ENCODE measurements around the gene SALL2.
A peak's percentile ranks its signal among the peaks of the same experiment; 100 is the strongest.

SALL2 gene

DNA sequence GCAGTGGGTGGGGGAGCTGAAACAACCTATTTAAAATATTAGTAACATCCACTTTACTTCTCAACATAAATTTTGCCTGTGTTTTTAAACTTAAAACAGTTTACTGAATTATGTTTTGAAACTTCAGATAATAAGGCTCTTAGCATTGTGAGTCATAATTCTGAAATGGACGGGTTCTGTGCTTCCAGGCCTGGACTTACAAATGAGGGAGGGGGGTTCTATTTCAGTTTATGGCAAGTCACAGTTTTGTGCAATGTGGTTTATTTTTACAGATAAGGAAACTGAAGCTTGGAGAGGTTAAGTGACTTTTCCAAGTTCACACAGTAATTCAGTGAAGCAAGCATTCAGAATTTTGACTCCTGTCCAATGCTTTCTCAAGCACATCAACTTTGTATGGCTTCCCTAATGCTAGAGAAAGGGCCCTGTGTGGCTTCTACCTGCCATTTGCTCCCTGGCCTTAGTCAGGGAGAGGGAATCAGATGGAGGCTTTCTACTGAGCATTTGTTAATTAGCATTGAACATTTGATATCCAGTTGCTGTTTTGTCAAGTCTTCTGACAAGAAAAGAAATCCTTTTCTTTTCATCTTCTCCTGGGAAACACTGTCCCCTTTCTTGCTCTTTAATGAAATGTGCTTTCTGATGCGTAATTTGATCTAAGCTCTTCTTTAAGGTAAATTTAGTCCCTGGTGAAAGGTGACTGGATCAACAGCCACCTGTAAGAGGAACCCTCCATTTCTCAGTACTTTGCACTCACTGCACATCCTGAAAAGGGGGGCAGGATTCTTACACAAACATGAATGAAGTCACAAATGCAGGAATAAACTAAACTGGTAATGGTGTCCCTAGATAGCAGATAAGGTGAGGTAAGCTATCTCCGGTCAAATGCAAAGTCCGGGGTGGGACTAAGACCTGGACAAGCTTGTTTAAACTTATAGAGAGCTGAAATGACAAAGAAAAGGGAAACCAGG lies 2.5 kb upstream of the SALL2 start:
- DNase-seq (ENCODE audit: low spot score): no peak

DNA sequence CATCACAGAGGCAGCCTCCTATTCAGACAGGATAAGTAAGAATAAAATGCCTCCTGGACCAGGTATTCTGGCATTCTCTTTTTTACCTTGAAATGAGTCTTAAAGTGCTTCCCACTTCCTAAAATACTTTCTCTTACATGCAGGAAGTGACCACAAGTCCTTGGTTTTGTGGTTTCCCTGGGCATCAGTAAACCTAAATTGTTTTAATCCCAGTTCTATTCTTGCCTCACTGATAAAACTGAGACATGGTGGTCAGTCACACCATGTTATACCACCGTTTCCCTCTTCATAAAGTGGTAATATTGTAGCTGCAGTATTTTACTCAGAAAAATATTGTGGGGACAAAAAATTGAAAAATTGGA lies 1.2 kb upstream of the SALL2 start:
- no peak for DNase-seq (ENCODE audit: low spot score)

DNA sequence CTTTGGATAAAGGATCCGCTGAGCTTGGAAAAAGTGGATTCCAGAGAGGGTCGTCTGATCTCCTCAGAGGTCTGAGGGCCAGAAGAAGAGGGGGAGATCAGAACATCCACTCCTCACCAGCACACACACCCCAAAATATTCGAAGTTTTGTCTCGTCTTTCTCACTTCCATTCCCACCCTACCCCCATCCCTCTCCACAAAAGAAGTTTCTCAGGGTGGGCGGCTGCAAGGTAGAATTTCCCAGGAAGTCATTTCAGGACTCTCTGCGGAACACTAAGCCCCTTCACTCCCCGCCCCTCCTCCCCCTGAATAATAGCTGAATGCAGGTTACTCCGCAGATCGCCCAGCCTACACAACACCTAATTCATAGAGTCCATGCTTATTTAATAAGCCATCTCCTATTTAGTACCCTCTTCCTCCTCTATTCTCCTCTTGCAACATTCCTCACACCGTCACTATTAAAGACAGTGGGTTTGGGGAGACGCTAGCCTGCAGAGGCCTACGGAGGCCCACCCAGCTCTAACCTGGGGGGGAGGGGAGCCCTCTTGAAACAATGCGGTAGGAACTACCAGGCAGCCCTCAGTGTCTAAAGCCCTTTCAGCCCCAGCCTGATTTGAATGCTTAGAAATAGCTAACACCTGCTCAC lies 649 bp upstream of the SALL2 start:
- no peak for DNase-seq (ENCODE audit: low spot score)

DNA sequence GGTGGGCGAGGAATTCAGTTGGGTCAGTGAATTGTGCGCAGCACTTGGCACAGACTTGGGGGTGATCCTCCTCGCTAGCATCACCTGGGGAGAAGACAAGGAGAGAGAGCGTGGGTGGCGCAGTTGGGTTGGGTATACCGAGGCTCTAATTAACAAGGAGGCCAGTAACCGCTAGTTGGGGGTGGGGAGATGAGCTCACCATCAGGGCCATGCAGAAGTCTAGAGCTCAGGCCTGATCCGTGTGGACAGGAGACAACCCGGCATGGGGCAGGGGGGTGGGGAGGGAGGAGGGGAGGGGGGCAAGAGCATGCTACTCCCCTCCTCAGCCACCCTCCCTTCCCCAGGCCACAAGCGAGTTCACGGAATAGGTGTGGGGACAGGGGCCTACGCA lies 580 bp downstream of the SALL2 start:
- no peak for DNase-seq (ENCODE audit: low spot score)

DNA sequence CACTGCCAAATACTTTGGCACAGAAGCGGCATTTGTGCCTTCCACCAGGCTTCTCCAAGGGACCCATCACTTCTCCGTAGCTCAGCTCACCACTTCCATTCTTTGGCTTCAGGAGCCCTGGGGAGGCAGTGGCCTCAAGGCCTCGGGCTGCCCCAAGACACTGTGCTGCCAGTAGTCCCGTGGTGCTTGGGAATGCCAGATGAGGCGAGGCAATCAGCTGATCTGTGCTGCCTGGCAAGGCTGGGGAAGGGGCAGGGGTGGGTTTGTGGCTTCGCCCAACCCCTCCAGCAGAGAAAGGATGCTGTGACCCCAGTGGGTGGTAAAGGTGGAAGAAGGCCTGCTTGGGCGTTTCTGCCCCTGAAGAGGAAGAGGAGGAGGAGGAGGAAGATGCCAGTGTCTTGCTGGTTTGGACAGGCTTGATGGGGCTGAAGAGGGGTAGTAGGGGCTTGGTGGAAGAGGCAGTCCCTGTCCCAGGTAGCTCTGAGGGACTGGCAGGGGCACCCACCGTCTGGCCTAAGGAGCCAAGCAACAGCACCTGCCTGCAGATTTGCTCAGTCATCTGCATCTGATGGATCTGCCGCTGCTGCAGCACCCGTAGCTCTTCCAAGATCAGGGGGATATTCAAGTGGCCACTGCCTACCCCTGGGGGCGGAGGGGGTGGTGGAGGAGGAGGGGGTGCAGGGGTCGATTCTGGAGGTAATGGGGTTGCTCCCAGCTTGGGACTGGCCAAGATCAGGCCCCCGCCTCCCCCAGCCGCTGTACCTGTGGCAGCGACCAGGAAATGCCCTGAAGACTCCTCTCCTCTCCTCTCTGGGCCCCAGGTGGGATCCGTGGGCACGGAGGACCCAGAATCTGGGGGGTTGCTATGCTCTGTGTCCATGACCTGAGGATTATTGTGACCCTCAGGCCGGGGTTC lies 1.3 kb downstream of the SALL2 start:
- no peak for DNase-seq (ENCODE audit: low spot score)

DNA sequence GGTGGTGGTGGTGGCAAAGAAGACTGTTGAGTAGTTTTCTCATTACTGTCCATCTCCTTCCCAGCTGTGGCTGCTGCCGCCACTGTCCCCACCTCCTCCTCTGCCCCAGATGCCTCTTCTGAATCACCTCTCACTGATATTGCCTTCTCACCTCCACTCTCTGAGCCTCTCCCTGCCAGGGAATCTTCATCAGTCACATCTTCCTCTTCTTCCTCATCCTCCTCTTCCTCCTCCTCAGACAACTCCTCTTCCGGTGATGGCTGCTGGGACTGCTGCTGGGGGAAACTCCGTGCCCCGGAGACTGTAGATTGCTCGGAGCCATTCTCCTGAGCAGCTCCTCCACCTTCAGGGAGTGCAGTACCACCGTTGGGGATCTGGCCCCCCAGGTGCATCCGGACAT lies 2.9 kb downstream of the SALL2 start:
- DNase-seq (ENCODE audit: low spot score): no peak

DNA sequence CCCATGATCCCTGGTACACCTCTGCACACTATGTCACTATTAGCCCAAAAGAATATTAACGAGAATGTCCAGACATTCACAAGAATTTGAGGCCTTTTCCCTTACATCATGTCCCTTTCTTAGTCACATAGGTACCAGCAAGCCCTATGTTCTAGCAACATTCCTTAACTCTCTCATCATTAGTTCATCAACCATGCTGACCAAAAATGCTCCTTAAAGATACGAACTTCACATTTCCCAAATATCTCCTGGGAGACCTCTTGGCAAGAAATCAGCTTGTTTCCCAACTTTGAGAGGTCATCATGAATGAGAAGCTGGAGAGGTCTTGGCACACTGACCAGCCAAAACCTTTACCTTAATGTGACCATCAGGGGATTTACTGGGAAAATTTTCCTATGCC lies 4.6 kb downstream of the SALL2 start:
- no peak for DNase-seq (ENCODE audit: low spot score)

DNA sequence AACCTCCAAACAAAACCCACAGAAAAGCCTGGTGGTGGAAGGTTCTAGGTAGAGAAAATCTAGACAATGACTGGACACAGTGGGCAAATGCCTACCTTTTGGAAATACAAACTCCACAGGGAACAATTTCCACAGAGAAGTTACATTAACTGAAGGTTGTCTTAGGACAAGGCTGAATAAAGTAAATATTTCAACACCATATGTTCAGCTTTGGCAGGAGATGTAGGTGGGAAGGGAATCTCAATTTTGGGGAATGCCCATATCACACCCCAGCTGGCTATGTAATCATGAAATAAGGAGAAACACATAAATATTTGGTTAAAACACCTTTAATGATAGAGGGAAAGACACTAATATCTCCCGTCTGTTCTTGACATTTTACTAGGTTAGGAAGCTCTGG lies 5.4 kb downstream of the SALL2 start:
- DNase-seq (ENCODE audit: low spot score): no peak

DNA sequence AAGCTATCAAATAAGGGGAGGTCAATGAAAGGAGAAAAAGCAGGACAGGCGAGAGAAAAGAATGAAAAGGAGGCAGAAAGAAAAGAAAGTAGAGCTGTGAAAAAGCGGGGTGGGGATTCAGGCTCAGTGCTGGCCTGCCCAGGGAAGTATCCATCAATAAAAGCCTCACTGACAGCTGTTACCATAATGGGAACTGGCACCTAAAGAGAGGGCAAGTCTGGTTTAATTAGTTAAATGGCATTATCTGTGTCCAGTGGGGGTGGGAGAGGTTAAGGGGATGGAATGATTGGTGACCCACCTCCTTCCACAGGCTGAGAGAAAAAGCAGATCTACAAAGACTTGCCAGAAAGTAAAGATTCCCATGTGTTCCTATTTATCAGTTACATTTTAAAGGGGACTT lies 7.4 kb downstream of the SALL2 start:
- DNase-seq (ENCODE audit: low spot score): no peak

DNA sequence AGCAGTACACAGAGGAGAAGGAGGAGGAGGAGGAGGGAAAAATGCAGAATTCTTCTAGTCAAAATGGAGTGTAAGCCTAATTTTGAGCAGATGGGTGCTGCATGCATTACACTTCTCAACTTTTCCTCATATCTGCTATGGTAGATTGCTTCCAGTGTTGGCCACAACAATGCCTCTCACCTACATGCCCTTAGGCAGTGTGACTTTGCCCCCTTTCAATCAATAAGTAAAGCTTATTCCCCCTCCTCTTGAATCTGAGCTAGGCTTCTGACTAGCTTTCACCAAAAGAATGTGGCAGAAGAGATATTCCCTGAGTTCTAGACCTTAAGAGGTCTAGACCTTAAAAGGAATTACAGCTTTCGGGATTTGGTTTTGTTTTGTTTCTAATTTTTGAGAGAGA lies 11.8 kb downstream of the SALL2 start:
- no peak for DNase-seq (ENCODE audit: low spot score)

DNA sequence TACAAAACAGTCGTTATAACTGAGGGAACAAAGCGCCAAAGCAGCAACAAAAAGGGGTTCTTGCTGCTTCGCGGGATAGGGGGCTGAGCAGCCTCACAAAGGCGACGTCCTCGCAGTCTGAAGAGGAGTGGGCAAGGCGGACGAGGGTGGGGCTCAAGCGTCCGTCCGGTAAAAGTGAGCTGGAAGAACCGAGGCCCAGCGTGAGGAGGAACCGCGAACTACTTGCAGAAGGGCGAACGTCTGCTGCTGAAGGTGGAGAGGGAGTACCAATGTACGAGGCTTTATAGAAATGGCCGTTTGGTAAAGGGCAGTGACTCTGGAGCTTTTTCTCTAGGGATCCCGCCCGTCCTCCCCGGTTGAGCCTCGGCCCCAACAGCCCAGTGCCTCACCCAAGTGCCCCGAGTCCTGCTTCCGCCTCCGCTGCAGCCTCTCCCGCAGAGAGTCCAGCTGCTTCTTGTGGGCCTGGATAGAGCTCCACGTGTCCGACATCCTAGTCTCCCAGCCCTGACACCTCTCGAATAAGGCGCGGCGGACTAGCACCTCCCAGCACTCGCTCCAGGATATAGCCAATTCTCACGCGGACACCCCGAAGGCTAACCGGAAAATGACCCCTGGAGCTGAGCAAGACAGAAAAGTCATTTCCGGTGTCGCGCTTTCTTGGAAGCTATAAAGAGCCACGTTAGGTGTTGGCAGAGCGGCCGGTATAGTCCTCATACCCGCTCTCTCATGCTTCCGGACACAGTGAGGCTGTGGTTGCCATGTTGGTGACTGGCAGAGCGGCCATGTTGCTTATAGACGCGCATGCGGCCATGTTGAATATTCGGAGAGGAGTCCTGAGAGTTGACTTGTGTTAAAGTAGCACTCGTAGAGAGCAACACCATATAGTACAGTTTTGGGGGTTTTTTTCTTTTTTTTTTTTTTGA lies 15.2 kb downstream of the SALL2 start, which contains the start of gene METTL3:
METTL3 (minus strand) TSS at position 606 of the 923 bp plus-strand sequence; CDS start at position 489, 117 bp downstream.
- peak; percentile 99 for DNase-seq (ENCODE audit: low spot score)

DNA sequence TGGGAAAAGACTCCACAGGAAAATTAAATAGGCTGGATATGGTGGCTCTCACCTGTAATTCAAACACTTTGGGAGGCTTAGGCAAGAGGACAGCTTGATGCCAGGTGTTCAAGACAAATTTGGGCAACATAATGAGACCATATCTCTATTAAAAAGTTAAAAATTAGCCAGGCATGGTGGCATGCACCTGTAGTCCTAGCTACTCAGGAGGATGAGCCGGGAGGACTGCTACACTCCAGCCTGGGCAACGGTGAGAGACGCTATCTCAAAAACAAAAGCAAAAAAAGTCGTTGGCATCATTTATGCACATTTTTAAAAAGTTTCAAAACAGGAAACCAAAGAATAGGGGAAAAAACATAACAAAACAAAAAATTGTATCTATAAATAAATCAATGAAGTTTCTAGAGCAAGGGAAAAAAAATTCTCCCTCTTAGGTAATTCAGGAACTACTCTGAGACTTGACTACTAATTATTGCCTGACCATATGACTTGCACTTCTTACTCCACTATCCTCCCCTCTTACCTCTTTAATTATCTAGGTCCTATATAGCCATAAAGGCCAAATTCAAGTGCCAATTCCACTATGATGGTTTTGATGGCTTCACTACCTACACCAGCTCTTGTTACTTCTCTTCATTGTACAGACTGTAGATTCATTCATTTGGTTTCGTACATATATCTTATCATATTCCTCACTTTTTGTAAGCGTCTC lies 16.6 kb downstream of the SALL2 start:
- no peak for DNase-seq (ENCODE audit: low spot score)

DNA sequence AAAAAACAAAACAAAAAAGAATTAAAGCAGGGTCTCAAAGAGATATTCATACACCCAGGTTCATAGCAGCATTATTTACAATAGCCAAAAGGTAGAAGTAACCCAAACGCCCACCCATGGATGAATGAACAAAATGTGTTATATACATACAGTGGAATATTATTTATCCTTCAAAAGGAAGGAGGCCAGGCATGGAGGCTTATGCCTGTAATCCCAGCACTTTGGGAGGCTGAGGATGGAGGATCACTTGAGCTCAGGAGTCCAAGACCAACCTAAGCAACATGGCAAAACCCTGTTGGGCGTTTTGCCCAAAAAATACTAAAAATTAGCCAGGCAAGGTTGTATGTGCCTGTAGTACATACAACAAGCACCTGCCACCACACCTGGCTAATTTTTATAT lies 19.6 kb downstream of the SALL2 start:
- no peak for DNase-seq (ENCODE audit: low spot score)

DNA sequence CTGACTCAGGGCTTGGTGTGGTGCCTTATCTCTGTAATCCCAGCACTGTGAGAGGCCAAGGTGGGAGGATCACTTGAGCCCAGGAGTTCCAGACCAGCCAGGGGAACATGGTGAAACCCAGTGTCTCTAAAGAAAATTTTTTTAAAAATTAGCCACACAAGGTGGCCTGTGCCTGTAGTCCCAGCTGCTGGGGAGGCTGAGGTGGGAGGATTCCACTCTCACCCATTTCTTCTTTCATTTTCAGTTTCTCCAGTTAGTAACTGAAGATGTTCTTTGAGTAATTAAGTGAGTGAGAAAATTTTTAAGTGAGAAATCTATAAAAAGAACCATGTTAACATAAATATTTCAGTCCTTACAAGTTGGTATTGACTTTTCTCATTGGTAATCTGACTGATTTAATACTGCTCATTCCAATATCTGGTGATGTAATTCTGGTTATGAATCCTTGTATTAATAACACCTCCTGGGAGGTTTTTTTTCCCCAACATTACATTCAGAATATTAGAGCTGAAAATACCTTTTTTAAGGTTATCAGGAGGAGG lies 21.1 kb downstream of the SALL2 start:
- no peak for DNase-seq (ENCODE audit: low spot score)

DNA sequence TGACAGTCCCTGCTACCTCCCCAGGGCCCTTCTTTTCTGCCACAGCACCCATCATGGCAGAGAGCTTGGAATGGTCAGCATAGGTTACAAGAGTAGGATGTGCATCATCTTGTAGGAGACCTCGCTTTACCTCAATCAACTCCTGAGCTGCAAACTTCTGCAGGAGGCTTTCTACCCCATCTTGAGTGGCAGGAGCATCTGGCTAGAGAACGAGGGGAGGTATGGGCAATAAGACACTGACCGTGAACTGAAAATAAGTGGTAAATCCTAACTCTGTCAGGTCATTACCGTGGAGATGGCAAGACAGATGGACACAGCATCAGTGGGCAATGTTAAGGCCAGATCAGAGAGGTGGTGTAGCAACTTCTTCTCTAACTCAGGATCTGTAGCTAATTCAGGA lies 22.8 kb downstream of the SALL2 start:
- no peak for DNase-seq (ENCODE audit: low spot score)

DNA sequence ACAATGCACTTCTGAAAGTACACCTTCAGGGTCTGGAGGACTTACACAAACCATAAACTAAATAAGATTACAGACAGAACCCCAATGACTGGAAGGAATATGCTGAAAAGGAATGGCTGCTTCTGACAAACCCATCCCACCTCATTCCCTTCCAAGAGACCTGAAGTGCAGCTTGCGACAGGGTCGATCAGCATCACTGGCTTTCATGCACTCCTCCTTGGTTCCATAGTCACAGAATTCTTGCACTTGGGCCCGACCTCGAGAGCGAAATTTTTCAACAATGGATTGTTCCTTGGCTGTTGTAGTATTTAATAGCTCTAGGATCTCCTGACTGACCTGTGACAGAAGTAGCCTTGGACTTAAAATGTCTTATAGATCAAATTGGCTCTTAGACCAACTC lies 24.6 kb downstream of the SALL2 start:
- no peak for DNase-seq (ENCODE audit: low spot score)

DNA sequence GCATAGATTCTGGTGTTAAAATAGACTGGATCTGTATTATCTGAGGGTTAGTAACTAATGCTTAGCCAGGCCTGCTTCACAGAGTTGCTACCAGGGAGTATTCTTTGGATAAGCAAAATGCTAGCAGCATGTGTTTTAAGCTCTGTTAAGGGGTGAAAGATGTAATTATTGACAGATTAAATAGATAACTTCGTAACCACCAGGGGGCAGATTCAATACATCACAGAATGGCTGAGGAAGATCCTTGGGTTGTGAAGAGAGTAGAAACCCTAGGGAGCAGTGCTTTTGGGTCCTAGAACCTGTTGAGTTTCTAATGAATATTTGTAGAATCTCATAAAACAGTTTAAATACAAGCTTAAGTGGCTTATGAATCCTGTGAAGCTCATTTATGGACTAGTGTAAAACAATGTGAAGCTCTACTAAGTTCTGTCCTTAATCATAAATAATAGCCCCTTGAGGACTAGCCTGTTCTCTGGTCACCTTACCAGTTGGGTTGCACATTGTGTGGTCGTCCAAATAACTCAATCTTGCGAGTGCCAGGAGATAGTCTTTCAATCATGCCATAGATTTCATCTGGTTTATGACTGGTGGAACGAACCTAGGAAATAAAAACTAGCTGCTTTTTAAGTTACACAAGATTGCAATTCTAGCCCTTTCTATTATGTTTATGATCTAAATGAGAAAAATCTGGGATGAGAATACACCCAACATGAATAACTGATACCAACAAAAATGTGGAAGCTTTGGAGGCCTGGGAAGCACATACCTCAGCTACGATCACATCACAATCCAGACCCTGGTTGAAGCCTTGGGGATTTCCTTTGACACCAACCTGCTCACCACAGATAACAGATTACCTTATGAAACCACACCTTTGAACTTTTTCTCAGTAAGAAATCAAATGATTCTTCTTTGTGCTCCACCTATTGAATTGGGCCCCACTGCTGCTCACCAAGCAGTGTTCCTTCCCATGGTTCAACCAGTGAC lies 27.3 kb downstream of the SALL2 start:
- DNase-seq (ENCODE audit: low spot score): peak; percentile 39

DNA sequence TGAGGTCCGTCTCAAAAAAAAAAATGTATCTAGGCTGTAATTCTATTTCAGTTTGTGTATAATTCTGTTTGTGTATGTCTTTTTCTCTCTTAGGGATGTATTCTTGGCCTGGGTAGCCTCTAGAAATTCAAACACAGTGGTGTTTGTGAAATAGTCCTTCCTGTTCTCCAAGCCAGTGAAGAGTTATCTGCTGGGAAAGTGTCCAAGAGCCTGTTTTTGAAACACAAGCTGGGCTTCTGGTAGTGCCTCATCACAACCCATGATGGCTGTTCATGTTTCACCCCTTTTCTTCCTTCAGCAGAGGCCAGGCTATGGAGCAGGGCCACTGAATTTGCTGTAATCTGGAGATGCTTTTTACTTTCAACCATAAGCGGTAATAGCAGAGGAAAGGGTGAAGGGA lies 29.7 kb downstream of the SALL2 start:
- DNase-seq (ENCODE audit: low spot score): no peak
